Esophagus muscularis mucosa (tissue), 3 donors: ENCODE results near the gene GTF2H3.

Experiments used
- CTCF ChIP-seq, 3 experiments: fragments of 200-600 bp in 2 of 3; fragments of 450-650 bp in 1 of 3; sonication (generic) in 2 of 3; IDR thresholded peaks; one replicate each; pipeline ENCODE4 v1.5.1; 2017 to 2019; ENCODE audit warnings: antibody characterized with exemption in 3 of 3, mild to moderate bottlenecking in 2 of 3, moderate library complexity in 1 of 3
- POLR2A ChIP-seq: fragments of 450-650 bp; IDR thresholded peaks from one replicate; pipeline ENCODE4 v1.6.1; 2017; ENCODE audit warnings: antibody characterized with exemption, moderate library complexity, mild to moderate bottlenecking, low read depth

- TF ChIP-seq CTCF (IDR thresholded peaks at IDR 0.05): no peak
- TF ChIP-seq POLR2A: no peak
Measured at GRCh38 chr12:123608182-123608581, 25.4 kb upstream of the GTF2H3 start.
